Neural cell (in vitro differentiated cells): ENCODE measurements around the gene ADARB2.

ENCODE experiments used
- CTCF ChIP-seq: fragments of 450-650 bp; IDR thresholded peaks from 2 replicates; pipeline ENCODE4 v1.5.1; 2014; ENCODE audit warnings: antibody characterized with exemption, mild to moderate bottlenecking, moderate library complexity; ENCODE audit not compliant: poor library complexity, severe bottlenecking
- EP300 ChIP-seq: fragments of 450-650 bp; conservative IDR thresholded peaks from 2 replicates; pipeline ENCODE4 v1.6.1; 2014; ENCODE audit warnings: antibody characterized with exemption, mild to moderate bottlenecking, moderate library complexity; ENCODE audit not compliant: poor library complexity, severe bottlenecking
- EZH2 ChIP-seq: fragments of 200-600, 300-800 bp; shearing (Covaris generic), sonication (generic); IDR thresholded peaks from 2 replicates; pipeline ENCODE4 v1.6.1; 2014; ENCODE audit warnings: antibody characterized with exemption, low read length, borderline replicate concordance, mild to moderate bottlenecking; ENCODE audit not compliant: insufficient read depth, poor library complexity, severe bottlenecking
- MXI1 ChIP-seq: fragments of 450-650 bp; conservative IDR thresholded peaks from 2 replicates; pipeline ENCODE4 v1.6.1; 2014; ENCODE audit warnings: antibody characterized with exemption, mild to moderate bottlenecking; ENCODE audit not compliant: poor library complexity, severe bottlenecking
- POLR2AphosphoS5 ChIP-seq: IDR thresholded peaks from 2 replicates; pipeline ENCODE4 v1.6.1; 2012
- RAD21 ChIP-seq: fragments of 450-650 bp; conservative IDR thresholded peaks from 2 replicates; pipeline ENCODE4 v1.6.1; 2014; ENCODE audit warnings: antibody characterized with exemption, mild to moderate bottlenecking, moderate library complexity
- REST ChIP-seq: IDR thresholded peaks from 2 replicates; pipeline ENCODE4 v1.6.1; 2012; ENCODE audit warnings: borderline replicate concordance
- SMC3 ChIP-seq: fragments of 450-650 bp; conservative IDR thresholded peaks from 2 replicates; pipeline ENCODE4 v1.6.1; 2014; ENCODE audit warnings: antibody characterized with exemption, mild to moderate bottlenecking, moderate library complexity; ENCODE audit not compliant: poor library complexity

- TF ChIP-seq CTCF: no peak
- no peak for TF ChIP-seq POLR2AphosphoS5
- TF ChIP-seq SMC3: no peak
- no peak for TF ChIP-seq MXI1
- no peak for TF ChIP-seq EP300
- TF ChIP-seq EZH2: no peak
- no peak for TF ChIP-seq RAD21
- no peak for TF ChIP-seq REST
These were observed 103.1 kb downstream of the ADARB2 start for GRCh38 chr10:1634239-1634638.
